ENCODE data around the gene ZBTB20. TPM values are rescaled to one million over a fixed set of nuclear protein-coding genes. Genes with fewer than 3 reads are reported as not detected.

Gene ZBTB20
- total RNA-seq, 1 donor, result 32.9 TPM

DNA sequence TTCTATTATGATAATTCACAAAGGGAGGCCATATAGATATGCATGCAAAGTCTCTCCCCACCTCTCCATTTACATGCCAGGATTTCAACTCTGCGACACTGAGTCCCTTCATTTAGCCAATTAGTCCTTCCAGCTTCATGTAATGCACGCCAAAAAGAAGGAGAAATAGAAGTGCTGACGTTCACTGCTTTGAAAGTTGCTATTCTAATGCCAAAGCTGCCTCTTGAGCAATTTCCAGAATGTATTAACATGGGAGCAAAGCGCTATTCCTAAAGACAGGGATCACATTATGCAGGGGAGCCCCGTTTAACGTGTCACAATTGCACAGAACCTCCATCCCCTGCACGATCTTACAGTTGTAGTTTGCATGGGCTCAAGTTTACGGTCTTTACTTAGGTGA lies 722.8 kb downstream of the ZBTB20 start:
- TF ChIP-seq CTCF (IDR thresholded peaks at IDR 0.05; ENCODE audit: extremely low read depth, low read depth, low read length), result no peak
- Histone ChIP-seq H4K20me1 (ENCODE audit: insufficient read depth, low read length) (peaks cover 28% of the 10 kb centered on the region), H3K4me1 (ENCODE audit: insufficient read depth, low read length) (peaks cover under 1% of the 10 kb centered on the region), H3K27me3 (ENCODE audit: insufficient read depth, low read length) (no peaks in the 10 kb centered on the region), H3K27ac (ENCODE audit: low read depth, low read length) (no peak overlapping the region), H3K9me3 (ENCODE audit: low read depth, low read length) (no peaks in the 10 kb centered on the region), H2AFZ (ENCODE audit: low read length) (no peak overlapping the region), H3K4me3 (ENCODE audit: insufficient read depth, low read length) (no peak overlapping the region), H3K36me3 (ENCODE audit: insufficient read depth, low read length) (no peaks in the 10 kb centered on the region), H3K4me2 (ENCODE audit: insufficient read depth, low read length) (no peak overlapping the region), H3K79me2 (ENCODE audit: insufficient read depth, low read length) (peaks cover 6% of the 10 kb centered on the region)
- no peak for DNase-seq (ENCODE audit: insufficient read length, low spot score, missing footprints)

DNA sequence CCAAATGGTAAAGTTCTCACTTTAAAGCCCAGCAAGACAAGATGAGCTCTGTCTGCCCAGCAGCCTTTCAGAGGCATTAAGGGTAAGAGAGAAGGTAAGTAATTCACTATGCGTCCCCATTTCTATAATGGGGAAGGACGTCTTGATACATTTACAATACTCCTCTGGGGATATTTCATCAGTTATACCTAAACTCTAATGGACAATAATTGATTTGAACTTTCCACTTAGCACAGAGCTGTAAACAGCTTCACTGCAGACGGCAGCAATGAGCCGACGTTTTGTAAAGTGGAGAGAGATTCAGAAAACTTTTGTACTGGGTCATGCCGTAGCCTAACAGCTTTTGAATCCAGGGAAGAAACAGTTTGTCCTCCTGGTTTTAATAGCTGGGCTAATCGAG lies 725.9 kb downstream of the ZBTB20 start:
- H3K4me1 ChIP-seq (ENCODE audit: insufficient read depth, low read length), result peaks cover 25% of the 10 kb centered on the region
- no peak overlapping the region for H3K4me3 ChIP-seq (ENCODE audit: insufficient read depth, low read length)
- H3K4me2 ChIP-seq (ENCODE audit: insufficient read depth, low read length), result no peak overlapping the region
- DNase-seq (ENCODE audit: insufficient read length, low spot score, missing footprints), result no peak
- no peaks in the 10 kb centered on the region for H3K9me3 ChIP-seq (ENCODE audit: low read depth, low read length)
- no peaks in the 10 kb centered on the region for H3K36me3 ChIP-seq (ENCODE audit: insufficient read depth, low read length)
- H4K20me1 ChIP-seq (ENCODE audit: insufficient read depth, low read length), result peaks cover 17% of the 10 kb centered on the region
- no peaks in the 10 kb centered on the region for H3K27me3 ChIP-seq (ENCODE audit: insufficient read depth, low read length)
- no peaks in the 10 kb centered on the region for H3K79me2 ChIP-seq (ENCODE audit: insufficient read depth, low read length)
- no peak for TF ChIP-seq CTCF (IDR thresholded peaks at IDR 0.05; ENCODE audit: extremely low read depth, low read depth, low read length)
- H2AFZ ChIP-seq (ENCODE audit: low read length), result no peak overlapping the region
- H3K27ac ChIP-seq (ENCODE audit: low read depth, low read length), result no peak overlapping the region

- Histone ChIP-seq H3K79me2 (ENCODE audit: insufficient read depth, low read length) (no peaks in the 10 kb centered on the region), H3K36me3 (ENCODE audit: insufficient read depth, low read length) (no peaks in the 10 kb centered on the region), H3K9me3 (ENCODE audit: low read depth, low read length) (no peaks in the 10 kb centered on the region), H4K20me1 (ENCODE audit: insufficient read depth, low read length) (peaks cover 12% of the 10 kb centered on the region), H3K27me3 (ENCODE audit: insufficient read depth, low read length) (no peaks in the 10 kb centered on the region), H3K4me3 (ENCODE audit: insufficient read depth, low read length) (no peak overlapping the region), H2AFZ (ENCODE audit: low read length) (no peak overlapping the region), H3K27ac (ENCODE audit: low read depth, low read length) (no peak overlapping the region), H3K4me2 (ENCODE audit: insufficient read depth, low read length) (no peak overlapping the region), H3K4me1 (ENCODE audit: insufficient read depth, low read length) (peaks cover 25% of the 10 kb centered on the region)
- TF ChIP-seq CTCF (IDR thresholded peaks at IDR 0.05; ENCODE audit: extremely low read depth, low read depth, low read length), result no peak
- no peak for DNase-seq (ENCODE audit: insufficient read length, low spot score, missing footprints)
These were observed 727.0 kb downstream of the ZBTB20 start for GRCh38 chr3:114420072-114420471.

DNA sequence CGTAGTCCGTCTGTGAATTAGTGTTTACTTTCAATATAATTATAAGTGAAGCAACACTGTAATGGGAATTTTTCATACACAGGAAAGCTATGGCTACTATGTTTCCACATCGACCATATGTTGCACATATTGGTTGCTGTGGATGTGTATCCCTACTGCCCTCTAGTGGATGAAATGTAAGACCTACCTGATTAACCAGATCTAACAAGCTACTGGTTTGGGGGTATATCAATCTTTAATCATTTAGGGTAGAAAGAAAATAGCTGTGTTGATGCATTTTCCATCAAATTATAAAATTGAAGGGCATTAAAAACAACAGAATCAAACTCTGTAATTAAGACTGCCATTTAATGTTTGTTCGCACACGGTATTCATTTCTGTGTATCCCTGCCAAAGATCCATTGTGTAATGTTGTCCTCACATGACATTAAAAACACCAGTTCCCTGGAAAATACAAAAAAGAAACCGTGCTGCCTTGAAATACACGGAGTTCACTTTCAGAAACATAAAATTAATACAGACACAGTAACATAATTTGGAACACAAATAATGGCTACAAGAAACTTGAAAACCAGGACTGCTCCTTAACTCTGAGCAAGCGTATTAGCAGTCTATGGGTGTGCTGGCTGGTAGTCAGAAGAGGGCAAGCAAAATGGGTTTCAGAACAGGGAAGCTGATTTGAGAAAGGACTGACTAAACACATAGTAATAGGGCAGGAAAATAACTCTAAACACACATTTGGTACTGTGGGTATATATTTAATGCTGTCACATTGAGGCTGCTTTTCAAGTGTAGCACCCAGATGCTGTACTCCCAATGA lies 728.2 kb downstream of the ZBTB20 start:
- DNase-seq (ENCODE audit: insufficient read length, low spot score, missing footprints), result peak; percentile 17
- Histone ChIP-seq H3K9me3 (ENCODE audit: low read depth, low read length) (no peaks in the 10 kb centered on the region), H3K36me3 (ENCODE audit: insufficient read depth, low read length) (no peaks in the 10 kb centered on the region), H4K20me1 (ENCODE audit: insufficient read depth, low read length) (peaks cover 12% of the 10 kb centered on the region), H3K27me3 (ENCODE audit: insufficient read depth, low read length) (no peaks in the 10 kb centered on the region), H3K4me1 (ENCODE audit: insufficient read depth, low read length) (peaks cover 25% of the 10 kb centered on the region), H2AFZ (ENCODE audit: low read length) (no peak overlapping the region), H3K79me2 (ENCODE audit: insufficient read depth, low read length) (no peaks in the 10 kb centered on the region), H3K4me2 (ENCODE audit: insufficient read depth, low read length) (peak overlapping the region; percentile 71), H3K27ac (ENCODE audit: low read depth, low read length) (peak overlapping the region; percentile 63), H3K4me3 (ENCODE audit: insufficient read depth, low read length) (peak overlapping the region; percentile 22)
- TF ChIP-seq CTCF (IDR thresholded peaks at IDR 0.05; ENCODE audit: extremely low read depth, low read depth, low read length), result peak; percentile 81
